ES-I3 (cell line): ENCODE results near the gene SEL1L3.

Experiments used
- H3K36me3 ChIP-seq: 2 replicates; pipeline ENCODE4 v1.6.1; 2013; ENCODE audit warnings: mild to moderate bottlenecking, low read length, control low read depth, moderate library complexity; ENCODE audit not compliant: insufficient read depth
- H3K4me1 ChIP-seq: 2 replicates; pipeline ENCODE4 v1.6.1; 2013; ENCODE audit warnings: mild to moderate bottlenecking, control low read depth, low read length; ENCODE audit not compliant: insufficient read depth
- H3K9ac ChIP-seq: 2 replicates; pipeline ENCODE4 v1.6.1; 2013; ENCODE audit warnings: low read depth, mild to moderate bottlenecking, low read length, moderate library complexity
- H3K9me3 ChIP-seq: 2 replicates; pipeline ENCODE4 v1.6.1; 2013; ENCODE audit warnings: mild to moderate bottlenecking, low read length, moderate library complexity; ENCODE audit not compliant: control insufficient read depth, insufficient read depth

The SEL1L3 gene

DNA sequence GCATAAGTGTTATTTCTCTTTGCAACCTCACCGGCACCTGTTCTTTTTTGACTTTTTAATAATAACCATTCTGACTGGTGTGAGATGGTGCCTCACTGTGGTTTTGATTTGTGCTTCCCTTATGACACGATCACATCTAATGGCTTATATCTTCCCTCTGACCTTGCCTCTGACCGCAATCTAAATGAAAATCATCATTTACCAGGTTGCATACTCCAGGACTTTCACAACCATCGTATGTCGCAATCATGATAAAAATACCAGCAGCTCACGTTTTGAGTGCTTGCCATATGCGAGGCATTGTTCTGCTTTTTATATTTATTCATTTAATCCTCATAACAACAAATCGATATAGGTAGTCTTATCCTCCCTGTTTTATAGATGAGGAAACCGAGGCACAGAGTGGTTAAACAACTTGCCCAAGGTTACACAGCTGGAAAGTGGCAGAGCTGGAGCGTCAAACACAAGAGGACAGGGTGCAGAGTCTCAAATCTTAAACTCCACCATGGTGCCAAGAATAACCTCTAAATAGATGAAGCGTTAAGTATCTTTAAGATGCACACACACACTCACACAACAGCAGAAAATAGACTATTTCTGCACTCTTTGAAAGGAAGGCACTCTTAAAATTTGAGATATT is 102.2 kb downstream of the SEL1L3 start:
- H3K4me1 ChIP-seq = no peaks in the 10 kb centered on the region
- H3K9me3 ChIP-seq = no peaks in the 10 kb centered on the region
- no peak overlapping the region for H3K9ac ChIP-seq
- H3K36me3 ChIP-seq = no peaks in the 10 kb centered on the region; the same call in none of the 2 replicates

DNA sequence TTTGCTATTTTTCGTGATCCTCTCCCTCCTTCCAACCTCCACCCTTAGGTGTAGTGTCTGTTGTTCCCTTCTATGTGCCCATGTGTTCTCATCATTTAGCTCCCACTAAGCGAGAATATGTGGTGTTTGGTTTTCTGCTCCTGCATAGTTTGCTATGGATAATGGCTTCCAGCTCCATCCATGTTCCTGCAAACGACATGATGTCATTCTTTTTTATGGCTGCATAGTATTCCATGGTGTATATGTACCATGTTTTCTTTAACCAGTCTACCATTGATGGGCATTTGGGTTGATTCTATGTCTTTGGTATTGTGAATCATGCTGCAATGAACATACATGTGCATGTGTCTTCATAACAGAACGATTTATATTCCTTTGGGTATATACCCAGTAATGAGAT is 102.7 kb downstream of the SEL1L3 start:
- H3K36me3 ChIP-seq = no peaks in the 10 kb centered on the region; the same call in none of the 2 replicates
- no peaks in the 10 kb centered on the region for H3K4me1 ChIP-seq

DNA sequence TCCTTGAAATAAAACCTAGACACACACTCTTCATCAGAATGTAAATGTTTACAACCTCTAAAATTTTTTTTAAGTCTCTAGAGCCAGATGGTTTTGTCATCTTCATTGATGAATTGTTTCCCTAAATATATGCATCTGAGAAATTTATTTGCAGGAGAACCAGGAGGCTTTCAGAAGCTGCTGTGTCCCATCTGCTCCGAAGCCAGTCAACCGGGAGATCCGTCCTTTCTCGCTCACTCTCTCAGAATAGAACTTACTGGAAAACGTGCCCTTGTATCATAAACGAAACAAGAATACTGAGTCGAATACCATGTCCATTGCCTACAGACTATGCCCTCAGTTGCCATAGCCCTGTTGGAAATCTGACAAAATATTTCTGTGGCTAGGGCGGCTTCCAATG is 103.7 kb downstream of the SEL1L3 start:
- no peaks in the 10 kb centered on the region; the same call in none of the 2 replicates for H3K36me3 ChIP-seq
- no peaks in the 10 kb centered on the region for H3K9me3 ChIP-seq
- H3K9ac ChIP-seq = no peak overlapping the region
- H3K4me1 ChIP-seq = no peaks in the 10 kb centered on the region

More for the DNA sequence above, 102.7 kb downstream of the SEL1L3 start:
- H3K9ac ChIP-seq = no peak overlapping the region
- H3K9me3 ChIP-seq = no peaks in the 10 kb centered on the region

DNA sequence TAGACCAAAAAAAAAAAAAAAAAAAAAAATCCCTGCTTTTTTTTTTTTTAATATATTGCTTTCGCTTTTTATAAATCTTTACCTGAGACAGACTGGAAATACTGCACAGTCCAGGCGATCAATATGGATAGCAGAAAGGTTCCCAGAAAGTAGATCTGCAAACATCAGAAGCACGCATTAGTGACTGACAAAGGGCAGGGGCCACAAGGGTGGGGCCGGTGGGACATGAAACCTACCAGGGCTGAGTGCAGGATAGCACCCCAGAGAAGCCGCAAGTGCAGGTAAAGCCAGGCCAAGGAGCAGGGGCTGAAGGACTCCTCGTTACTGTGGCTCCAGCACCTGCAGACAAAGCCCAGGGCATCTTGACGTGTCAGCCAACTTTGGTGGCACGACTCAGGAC is 105.3 kb downstream of the SEL1L3 start:
- Histone ChIP-seq H3K4me1 (no peaks in the 10 kb centered on the region), H3K9ac (no peak overlapping the region), H3K9me3 (no peaks in the 10 kb centered on the region), H3K36me3 (no peaks in the 10 kb centered on the region; the same call in none of the 2 replicates)

DNA sequence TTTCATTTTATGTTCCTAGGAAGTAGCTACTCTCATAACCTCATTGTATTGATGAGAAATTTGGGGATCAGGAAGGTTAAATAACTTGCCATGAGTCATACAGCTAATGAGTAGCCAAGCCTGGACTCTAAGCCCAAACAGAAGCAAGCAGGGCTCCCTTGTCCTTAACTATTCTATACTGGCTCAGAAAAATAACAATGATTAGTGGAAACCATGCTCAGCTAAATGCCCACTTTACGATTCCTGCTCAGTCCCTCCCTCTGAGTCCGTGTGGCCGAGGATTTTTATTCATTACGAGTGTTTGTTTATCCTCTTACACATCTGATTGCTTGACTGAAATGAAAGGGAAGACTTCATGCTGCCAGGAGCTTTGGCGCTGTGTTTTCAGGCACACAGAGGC is 106.3 kb downstream of the SEL1L3 start:
- no peaks in the 10 kb centered on the region for H3K4me1 ChIP-seq
- no peak overlapping the region for H3K9ac ChIP-seq
- H3K36me3 ChIP-seq = no peaks in the 10 kb centered on the region; the same call in none of the 2 replicates
- no peaks in the 10 kb centered on the region for H3K9me3 ChIP-seq

DNA sequence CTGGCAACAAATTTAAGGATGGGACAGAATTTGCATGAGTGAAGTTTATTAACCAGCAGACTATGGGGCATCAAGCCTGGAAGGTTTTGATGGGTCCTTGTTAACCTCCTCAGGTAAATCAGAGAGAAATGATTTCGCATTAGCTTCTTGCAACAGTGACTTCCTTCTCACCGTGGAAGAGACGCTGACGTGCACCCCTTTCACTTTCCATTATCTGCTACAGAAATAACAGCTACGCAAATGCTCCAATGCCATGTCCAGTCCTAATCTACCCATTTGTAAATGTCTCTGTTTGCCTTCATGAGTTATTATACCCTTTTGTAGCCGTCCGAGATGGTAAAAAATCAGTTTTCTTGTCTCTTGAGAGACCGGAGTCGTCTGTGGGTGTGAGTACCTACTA is 106.9 kb downstream of the SEL1L3 start:
- H3K36me3 ChIP-seq = no peaks in the 10 kb centered on the region; the same call in none of the 2 replicates
- no peak overlapping the region for H3K9ac ChIP-seq
- H3K4me1 ChIP-seq = no peaks in the 10 kb centered on the region
- no peaks in the 10 kb centered on the region for H3K9me3 ChIP-seq

DNA sequence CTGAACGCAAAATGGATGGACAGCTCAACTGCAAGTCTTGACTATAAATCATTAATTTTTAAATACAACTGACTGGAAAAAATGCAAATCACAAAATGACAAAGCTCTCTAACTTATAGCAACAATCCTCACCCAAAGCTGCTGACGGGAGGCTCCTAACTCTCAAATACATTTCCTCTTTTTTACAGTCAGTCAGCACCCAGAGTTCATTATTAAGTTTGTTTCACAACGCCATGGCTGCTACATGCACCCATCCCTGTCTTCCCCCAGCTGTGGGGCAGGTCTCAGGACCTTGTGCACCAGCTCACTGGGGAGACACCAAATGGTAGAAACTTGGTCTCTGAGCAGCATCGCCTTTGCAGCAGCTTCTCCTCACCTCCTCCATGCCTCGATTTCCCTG is 109.5 kb downstream of the SEL1L3 start:
- no peaks in the 10 kb centered on the region for H3K4me1 ChIP-seq
- H3K9ac ChIP-seq = no peak overlapping the region
- no peaks in the 10 kb centered on the region for H3K9me3 ChIP-seq
- H3K36me3 ChIP-seq = no peaks in the 10 kb centered on the region

DNA sequence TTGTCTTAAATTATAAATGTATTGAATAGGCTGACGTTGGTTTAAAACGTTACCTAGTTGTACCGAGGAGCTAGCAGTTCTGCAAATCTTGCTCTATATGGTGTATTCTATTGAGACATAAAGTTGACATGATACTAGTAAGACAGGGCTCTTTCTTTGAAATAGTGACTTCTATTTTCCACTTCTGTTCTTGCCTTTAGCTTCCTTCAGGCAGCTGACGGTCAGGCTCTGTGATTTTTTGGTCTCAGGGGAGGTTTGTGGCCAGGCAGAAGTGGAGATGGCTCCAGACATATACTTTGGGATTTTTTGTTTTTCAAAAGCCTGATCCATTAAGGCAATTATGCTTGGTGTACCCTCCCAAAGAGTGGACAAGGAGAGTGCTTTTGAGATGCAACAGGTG is 111.9 kb downstream of the SEL1L3 start:
- no peaks in the 10 kb centered on the region for H3K36me3 ChIP-seq
- H3K9me3 ChIP-seq = no peaks in the 10 kb centered on the region
- no peak overlapping the region for H3K9ac ChIP-seq
- H3K4me1 ChIP-seq = no peaks in the 10 kb centered on the region

DNA sequence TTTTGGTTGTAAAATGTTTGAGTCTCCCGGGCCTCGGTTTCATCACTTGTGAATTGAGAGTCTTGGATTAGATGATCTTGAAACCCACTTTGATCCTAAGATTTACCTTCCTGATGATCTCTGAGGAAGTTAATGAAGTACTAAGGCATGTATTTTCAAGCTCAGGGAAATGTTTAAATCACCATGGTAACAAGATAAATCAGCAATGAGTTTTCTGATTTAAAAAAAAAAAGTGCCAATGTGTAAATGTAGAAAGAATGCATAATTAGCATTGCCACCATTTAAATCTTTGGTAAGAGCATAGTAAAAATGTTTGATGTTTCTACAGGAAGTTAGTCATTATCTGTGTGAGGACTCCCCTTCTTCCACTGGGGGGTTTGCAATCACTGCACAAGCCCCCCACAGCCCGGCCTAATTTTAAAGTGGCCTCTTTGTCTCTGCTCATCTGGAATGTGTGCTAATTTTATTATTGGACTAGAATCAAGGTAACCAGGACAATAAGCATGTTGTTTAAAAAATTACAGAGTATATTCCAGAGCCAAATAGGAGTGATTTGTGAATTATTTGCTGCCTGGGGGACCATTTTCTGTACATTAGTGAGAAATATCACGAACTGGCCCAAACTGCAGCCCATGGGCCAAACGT is 113.5 kb downstream of the SEL1L3 start:
- Histone ChIP-seq H3K9ac (no peak overlapping the region), H3K36me3 (no peaks in the 10 kb centered on the region), H3K4me1 (no peaks in the 10 kb centered on the region), H3K9me3 (no peaks in the 10 kb centered on the region)

DNA sequence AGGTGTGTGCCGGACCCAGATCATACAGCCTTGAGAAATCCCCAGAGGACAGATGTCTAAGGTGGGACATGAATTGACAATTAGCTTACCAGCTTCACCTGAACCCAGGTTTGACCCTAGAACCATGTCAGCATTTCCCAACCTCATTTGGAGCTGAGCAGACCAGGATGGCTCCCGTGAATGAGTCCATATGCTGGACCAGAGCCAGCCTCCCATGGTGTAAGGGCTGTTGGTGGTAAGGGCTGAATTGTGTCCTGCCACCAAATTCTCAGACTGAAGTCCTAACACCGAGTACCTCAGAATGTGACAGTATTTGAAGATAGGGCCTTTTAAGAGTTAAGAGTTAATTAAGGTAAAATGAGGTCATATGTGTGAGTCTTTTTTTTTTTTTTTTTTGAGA is 118.8 kb downstream of the SEL1L3 start:
- Histone ChIP-seq H3K9ac (no peak overlapping the region), H3K36me3 (no peaks in the 10 kb centered on the region), H3K4me1 (no peaks in the 10 kb centered on the region), H3K9me3 (no peaks in the 10 kb centered on the region)

DNA sequence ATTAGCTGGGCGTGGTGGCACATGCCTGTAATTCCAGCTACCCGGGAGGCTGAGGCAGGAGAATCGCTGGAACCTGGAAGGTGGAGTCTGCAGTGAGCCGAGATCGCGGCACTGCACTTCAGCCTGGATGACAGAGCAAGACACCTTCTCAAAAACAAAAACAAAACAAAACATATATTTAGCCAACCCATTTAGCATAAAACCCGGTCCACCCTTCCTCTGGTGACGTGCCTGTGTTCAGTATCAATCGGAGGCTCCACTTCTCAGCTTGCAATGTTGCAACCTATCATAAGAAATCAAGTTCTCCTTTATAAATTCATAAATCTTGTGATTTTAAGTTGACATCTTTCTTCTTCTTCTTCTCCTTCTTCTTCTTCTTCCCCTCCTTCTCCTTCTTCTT is 133.2 kb downstream of the SEL1L3 start:
- Histone ChIP-seq H3K9me3 (no peaks in the 10 kb centered on the region), H3K9ac (no peak overlapping the region), H3K36me3 (no peaks in the 10 kb centered on the region), H3K4me1 (no peaks in the 10 kb centered on the region)

DNA sequence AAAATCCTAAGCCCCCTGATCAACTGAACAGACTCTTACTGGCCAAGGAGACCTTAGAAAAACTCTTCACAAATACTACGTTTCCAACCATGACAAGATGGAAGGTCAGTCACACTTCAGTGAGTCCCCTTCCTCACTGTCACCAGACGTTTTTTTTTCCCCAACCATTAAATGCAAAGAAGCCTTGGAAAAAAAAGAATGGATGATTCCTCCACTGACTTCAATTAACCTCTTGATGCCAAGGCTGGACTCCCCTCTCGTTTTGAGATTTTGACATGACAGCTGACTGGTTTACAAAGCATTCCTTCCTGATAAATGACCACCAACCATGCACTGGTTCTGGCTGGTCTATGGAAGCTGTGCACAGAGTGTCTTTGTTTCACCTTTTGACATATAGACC is 133.9 kb downstream of the SEL1L3 start:
- Histone ChIP-seq H3K36me3 (no peaks in the 10 kb centered on the region), H3K9me3 (no peaks in the 10 kb centered on the region), H3K9ac (no peak overlapping the region), H3K4me1 (no peaks in the 10 kb centered on the region)

DNA sequence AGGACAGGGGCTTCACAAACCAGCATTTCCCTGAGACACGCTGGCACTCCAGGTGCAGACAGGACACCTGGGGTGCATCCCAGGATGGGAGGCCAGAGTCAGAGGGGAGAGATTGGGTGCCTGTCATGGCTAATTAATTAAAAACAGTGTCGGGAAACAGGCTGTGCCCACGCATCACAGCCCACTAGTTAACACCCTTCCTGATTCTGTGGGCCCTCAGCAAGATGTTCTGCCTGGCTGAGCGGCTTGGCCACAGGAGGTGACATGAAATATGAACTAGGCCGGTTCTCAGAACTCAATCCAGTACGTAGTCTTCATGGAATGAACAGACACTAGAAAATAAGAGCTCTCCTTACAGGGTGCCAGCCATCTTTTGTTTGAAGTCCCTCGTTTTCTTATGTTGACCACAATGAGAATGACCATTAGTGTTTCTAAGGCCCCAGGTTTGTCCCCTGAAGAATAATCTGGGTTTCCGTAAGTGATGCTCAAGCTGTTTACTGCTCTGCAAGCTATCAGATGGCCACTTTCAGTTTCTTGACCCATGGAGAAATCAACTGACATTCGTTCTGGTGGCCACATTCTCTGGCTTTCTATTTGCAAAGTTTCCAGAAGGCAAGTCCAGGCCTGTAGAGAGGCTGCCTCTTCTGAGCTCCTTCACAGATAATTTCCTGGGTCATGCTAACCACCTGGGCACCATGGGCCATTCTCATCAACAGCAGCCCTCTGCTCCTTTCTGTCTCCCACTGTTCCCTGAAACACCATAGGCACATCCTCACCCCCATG is 134.9 kb downstream of the SEL1L3 start:
- Histone ChIP-seq H3K4me1 (no peaks in the 10 kb centered on the region), H3K36me3 (no peaks in the 10 kb centered on the region), H3K9me3 (no peaks in the 10 kb centered on the region), H3K9ac (no peak overlapping the region)

DNA sequence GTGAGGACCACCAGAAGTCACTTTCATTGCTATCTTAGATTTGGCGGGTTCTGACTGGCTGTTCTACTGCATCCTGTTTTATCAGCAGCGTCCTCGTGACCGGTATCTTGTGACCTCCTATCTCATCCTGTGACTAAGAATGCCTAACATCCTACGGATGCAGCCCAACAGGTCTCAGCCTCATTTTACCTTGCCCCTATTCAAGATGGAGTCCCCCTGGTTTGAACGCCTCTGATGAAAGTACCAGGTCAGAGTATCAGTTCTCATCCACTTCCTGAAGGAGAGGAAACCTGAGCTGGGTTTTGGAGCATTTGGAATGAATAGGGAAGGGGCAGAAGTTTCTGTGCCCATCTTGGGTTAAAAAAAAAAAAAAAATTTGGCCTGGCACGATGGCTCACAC is 136.9 kb downstream of the SEL1L3 start:
- H3K9me3 ChIP-seq = no peaks in the 10 kb centered on the region
- H3K4me1 ChIP-seq = no peaks in the 10 kb centered on the region
- H3K36me3 ChIP-seq = no peaks in the 10 kb centered on the region
- no peak overlapping the region for H3K9ac ChIP-seq

DNA sequence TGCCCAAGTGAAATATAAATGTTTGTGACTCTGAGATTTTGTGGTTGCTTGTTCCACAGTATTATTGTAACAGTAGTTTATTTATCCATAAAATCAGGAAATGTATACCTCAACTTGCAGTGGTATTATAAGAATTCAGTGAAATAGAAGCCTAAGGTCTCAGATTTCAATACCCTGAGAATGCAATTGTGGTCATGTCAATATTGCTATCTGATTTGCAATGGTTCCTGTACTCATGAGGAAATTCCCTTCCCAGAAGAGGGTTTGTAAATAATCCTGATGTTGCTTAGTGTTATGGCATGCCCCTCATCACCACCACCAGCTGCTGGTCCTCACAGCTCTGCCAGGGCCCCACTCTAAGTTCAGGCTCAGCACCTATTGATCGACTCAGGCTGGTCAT is 139.4 kb downstream of the SEL1L3 start:
- H3K9ac ChIP-seq = no peak overlapping the region
- no peaks in the 10 kb centered on the region for H3K9me3 ChIP-seq
- no peaks in the 10 kb centered on the region for H3K4me1 ChIP-seq
- no peaks in the 10 kb centered on the region for H3K36me3 ChIP-seq
